GM19099 (cell line): ENCODE data around the gene S100P.

Source experiments
- POLR2A ChIP-seq: IDR thresholded peaks from 3 replicates; pipeline ENCODE4 v1.6.1; 2011; ENCODE audit warnings: low read depth; ENCODE audit not compliant: insufficient read length; ENCODE audit errors: extremely low read depth

S100P gene

DNA sequence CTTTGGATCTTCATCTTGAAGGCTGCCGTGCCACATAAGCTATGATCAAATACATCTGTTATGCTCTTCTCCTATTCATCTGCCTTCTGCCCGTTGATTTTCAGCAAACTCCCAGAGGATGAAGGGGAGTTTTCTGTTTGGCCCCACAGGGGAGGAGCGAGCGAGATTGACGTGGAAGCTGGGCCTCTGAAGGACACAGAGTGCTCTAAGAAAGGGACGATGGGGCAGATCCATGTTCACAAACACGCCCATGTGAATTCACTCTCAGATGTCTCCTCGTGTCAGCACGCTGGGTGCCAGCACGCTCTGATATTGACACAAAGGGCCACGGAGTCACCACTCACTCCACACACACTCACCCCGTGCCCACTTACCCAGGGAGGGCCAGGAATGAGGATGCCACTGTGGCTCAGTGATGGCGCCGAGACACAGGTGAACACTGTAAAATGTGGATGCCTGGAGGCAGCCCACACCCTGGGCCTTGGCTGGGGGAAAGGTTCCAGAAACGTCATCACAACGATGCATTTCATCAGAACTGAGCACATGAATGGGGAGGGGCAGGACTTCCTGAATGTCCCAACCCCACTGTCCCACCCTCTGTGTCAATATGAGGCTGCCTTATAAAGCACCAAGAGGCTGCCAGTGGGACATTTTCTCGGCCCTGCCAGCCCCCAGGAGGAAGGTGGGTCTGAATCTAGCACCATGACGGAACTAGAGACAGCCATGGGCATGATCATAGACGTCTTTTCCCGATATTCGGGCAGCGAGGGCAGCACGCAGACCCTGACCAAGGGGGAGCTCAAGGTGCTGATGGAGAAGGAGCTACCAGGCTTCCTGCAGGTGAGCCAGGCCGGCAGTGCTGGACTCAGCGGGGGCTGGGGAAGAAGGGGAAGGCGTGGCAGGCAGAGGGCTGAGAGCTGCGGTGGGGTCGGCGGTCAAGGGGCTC is at the start of gene S100P:
Gene S100P (plus strand): TSS at position 648 of the 946 bp plus-strand sequence. CDS start 55 bp downstream, at position 703.
- TF ChIP-seq POLR2A: no peak

DNA sequence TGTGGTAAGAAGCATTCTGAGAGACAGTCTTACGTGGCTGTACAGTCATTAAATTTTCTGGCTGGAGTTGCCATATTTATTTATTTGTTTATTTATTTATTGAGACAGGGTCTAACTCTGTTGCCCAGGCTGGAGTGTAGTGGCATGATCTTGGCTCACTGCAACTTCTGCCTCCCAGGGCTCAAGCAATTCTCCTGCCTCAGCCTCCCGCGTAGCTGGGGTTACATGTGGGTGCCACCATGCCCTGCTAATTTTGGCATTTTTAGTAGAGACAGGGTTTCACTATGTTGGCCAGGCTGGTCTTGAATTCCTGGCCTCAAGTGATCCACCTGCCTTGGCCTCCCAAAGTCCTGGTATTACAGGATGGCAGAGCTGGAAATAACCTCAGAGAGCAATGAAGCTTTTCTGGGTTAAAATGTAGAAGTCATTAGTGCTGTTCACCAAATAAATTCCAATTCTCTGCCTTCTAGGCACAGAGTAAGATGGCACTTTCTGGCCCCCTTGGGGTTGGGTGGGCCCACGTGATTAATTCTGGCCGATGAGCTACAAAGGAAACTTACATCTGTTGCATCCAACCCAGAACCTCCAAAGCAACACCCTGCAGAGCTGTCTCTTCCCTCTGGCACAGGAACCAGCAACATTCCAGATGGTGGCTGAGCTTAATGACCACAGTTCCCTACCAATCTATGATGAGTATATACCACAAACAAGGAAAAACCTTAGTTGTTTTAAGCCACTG is 48.7 kb upstream of the S100P start:
- TF ChIP-seq POLR2A: no peak

DNA sequence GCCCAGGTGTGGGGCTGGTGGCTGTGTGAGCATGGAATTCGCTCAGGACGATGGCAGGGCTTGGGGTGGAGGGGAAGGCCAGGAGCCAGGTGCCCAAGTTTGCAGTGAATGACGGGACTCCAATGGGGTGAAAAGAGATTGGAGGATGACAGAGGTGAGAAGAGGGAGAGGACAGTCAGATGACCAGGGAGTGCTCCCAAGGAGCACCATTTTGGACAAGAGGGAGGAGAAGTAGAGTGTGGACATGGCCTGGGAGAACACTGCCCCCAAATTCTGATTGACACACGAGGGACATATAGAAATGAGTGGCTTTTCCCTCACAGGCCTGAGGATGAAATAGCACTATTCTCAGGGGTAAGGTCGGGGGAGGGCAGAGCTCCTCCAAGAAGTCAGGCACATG is 46.5 kb upstream of the S100P start:
- no peak for TF ChIP-seq POLR2A

DNA sequence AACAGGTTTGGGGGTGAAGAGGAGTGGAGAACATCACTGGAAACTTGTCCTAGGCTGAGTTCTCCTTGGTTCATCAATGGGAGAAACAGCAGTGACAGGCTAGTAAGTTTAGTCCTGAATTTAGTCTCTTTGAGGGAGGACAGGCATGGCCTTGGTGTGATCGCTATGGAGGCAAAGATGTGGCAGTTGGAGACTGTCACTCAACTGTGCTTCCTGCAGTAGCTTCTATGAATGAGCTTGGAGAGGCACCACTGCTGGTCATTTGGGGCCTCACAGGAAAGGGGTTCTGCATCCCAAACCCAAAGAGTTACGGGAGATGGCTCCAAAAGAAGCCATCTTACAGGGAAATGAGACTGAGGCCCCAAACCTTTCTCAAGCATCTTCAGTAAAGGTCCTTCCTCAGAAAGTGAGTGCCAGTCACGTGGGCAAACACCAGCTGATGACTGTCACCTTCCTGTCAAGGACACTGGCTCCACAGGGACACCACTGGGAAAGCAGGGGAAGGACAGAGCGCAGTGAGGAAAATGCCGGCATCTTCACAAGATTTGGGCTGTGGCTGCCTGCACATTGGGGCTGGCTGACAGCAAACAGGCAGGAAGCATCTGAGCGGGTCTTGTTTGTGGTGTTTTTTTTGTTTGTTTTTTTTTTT is 46.0 kb upstream of the S100P start:
- TF ChIP-seq POLR2A: no peak

DNA sequence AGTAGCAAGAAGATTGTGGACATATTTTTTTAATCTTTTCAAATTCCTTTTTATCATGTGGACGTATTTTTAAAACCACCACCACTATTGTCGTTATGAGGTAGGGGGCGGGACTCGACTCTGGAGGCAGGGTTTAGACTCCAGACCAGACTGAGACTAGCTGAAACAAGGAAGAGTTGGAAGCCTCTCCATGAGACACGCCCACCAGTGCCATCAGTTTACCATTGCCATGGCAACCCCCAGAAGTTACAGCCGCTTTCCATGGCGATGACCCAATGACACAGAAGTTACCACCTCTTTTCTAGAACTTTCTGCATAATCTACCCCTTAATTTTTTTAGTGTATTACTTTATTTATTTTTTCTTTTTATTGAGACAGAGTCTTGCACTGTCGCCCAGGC is 44.5 kb upstream of the S100P start:
- no peak for TF ChIP-seq POLR2A

DNA sequence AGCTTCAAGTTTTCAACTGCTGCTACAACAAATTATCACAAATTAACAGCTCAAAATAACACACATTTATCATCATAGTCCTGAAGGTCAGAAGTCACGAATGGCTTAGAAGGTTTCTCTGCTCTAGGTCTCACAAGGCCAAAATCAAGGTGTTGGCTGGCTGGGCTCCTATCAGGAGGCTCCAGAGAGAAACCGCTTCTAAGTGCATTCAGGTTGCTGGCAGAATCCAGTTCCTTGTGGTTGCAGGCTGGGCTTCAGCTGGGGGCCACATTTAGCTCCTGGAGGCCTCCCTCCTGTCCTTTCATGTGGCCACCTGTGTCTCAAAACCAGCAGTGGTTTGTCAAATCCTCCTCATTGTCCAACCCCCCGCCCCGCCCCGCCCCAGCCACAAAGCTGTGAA is 37.8 kb upstream of the S100P start:
- TF ChIP-seq POLR2A: no peak

DNA sequence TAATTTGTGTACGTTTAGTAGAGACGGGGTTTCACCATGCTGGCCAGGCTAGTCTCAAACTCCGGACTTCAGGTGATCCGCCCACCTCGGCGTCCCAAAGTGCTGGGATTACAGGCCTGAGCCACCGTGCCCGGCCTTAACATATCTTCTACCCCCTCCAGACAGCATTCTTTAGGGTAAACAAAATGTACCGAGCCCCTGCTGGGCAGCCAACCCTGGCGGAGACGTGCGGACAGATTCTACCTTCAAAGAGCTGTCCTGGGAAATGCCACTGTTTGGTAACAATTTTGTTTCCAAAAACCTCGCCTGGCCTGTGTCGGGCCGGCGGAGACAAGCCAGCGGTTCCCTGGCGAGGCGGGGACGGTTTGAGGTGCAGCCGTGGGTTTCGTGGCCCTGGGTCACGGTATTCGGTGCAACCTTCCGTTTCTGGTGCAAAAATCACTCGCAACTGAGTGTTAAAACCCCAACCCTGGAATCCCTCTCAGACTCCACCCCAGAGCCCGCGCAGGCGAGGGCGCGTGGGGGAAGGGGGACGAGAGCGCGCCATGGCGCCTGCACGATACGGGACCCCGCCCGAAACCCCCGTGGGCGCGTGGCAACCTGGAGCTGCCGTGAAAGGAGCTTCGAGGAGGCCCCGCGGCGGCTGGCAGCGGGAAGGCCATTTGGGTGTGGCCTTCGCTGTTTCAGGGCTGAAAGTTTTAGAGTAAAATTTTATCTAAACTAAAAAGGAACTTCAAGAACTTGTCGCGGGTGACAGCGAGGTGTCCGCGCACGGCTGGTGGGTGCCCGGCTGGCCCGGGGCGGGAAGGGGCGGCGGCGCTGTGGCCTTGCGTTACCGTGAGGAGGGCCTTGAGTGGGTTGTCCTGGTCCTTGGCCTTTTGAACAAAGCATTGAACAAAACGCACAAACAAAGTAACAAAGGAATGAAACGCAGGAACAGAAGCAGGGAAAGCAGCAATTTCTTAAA is 36.2 kb upstream of the S100P start:
- no peak for TF ChIP-seq POLR2A

DNA sequence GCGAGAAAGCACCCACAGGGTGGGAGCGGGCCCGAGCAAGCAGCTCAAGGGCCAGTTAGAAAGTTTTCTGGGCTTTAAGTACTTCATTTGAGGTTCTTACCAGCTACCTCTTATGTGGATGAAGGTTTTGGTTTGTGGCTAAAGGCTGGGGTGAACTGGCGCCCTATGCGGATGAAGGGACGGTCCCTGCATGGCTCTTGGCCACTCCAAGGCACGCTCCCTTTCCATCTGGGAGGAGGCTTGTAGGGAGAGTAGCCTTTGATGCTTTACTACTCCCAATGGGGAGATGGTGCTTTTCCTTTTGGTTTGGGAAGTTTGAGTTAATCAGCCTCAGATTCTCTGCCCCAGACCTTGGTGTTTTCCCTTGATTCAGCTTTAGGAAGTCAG is 35.5 kb upstream of the S100P start:
- no peak for TF ChIP-seq POLR2A

DNA sequence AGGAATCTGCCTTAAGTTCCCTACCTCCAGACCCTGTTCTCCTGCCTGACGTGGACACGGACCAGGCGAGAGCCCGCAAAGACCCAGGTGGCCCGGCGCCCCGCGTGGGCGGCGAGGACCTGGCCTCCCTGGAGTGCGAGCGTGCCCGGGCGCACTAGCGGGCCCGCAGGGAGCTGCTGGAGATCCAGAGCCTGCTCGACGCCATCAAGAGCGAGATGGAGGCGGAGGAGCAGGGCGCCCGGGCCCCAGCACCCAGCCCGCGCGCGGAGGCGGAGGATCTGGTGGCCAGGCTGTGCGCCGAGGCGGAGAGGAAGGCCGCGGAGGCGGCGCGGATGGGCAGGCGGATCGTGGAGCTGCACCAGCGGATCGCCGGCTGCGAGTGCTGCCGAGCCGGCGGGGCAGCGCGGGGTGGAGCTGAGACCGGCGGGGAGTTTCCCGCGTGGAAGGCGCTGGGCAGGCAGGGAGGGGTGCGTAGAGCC is 35.0 kb upstream of the S100P start:
- TF ChIP-seq POLR2A: no peak

DNA sequence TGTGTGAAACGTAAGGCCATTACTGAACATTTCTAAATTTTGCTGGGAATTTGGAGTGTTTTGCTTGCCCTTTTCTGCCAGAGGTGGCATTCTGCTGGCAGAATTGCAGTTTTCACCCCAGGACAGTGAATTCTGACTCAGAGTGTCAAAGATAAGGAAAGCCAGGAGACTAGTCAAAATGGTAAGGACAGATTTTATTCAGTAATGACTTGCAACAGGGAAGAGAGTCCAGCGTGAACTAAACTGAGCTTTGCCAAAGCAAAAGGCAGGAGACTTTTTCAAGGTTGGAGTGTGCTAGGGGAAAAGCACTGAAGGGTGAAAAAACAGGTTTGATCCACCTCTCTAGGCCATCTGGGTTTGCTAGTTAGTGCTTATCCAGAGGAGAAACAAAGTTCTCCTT is 33.8 kb upstream of the S100P start:
- TF ChIP-seq POLR2A: no peak

DNA sequence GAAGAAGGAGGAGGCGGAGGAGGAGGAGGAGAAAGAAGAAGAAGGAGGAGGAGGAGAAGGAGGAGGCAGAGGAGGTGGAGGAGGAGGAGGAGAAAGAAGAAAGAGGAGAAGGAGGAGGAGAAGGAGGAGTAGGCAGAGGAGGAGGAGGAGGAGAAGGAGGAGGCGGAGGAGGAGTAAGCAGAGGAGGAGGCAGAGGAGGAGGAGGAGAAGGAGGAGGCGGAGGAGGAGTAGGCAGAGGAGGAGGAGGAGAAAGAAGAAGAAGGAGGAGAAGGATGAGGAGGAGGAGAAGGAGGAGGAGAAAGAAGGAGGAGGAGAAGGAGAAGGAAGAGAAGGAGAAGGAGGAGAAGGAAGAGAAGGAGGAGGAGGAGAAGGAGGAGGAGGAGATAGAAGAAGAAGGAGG is 33.2 kb upstream of the S100P start:
- no peak for TF ChIP-seq POLR2A

DNA sequence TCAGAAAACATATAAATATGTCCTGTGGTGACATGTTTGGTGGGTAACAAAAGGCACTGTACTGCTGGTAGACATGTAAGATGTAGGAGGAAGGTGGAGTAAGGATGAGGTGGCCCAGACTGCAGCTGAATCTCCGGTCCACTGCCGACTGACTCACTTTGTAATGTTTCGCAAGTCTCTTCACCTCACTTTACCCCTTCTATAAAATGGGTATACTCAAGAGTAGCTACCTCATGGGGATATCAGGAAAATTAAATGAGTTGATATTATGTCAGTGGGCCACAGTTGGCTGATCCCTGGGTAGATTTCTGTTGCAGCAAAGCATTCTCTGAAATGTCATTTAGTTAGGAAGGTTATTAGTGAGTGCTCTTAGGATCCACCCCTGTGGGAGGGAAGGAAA is 31.1 kb upstream of the S100P start:
- no peak for TF ChIP-seq POLR2A

DNA sequence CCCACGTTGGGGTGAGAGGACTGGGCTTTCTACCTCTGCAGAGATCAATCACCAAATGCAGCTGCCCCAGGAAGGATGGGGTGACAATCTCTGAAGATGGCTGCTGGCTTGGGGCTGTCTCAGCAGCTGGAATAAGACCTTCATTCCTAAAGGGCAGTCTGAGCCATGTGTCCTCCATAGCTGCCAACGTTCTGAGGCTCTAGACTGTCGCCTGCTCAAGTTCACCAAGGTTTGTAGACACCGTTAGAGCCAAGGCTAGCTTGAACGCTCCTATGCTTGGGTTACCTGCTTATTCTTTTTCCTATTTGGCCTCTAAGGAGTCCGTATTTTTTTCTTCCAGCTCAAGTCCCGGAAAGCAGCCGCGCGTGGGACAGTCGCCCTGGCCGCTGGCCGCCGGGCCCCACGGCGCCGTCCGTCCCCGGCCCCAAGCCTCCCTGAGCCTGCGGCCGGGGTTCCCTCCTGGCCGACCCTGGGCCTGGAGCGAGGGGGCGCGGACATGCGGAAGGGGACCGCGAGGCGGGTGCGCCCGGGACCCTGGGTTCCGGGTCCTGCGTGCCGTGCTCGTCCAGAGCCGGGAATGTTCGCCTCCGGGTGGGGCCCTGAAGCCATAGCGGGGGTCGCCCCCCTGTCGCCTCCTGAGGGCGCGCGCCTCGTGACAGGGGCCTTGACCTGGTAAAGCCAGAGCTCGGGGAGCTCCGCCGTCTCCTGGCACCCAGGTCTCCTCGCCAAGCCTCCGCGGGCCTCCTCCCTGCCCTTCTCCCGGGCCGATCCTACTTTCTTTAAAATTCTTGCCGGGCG is 29.9 kb upstream of the S100P start:
- TF ChIP-seq POLR2A: no peak

DNA sequence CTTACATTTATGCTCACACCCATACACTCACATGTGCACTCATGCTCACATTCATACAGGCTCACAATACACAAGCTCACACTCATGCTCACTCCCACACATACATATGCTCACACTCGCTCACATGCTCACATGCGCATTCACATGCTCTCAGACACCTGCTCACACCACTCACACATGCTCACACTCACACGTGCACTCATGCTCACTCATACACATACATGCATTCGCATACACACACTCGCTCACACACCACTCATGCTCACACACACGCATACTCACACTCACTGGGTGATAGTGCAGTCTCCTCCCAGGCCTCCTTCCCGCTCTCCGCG is 28.4 kb upstream of the S100P start:
- TF ChIP-seq POLR2A: no peak
